Parathyroid adenoma (tissue), 2 donors: ENCODE results near the gene KRT15.

Source experiments
- H2AFZ ChIP-seq: fragments of 300-600 bp; sonication (generic); one replicate; pipeline ENCODE4 v1.7.0; 2017; ENCODE audit warnings: antibody characterized with exemption, mild to moderate bottlenecking
- H3K27ac ChIP-seq: fragments of 300-600 bp; sonication (generic); one replicate; pipeline ENCODE4 v1.7.0; 2017
- H3K27me3 ChIP-seq: fragments of 300-600 bp; sonication (generic); one replicate; pipeline ENCODE4 v1.7.0; 2017; ENCODE audit warnings: low read length; ENCODE audit not compliant: control insufficient read depth, insufficient read depth
- H3K36me3 ChIP-seq: fragments of 300-600 bp; sonication (generic); one replicate; pipeline ENCODE4 v1.7.0; 2017; ENCODE audit warnings: low read length; ENCODE audit not compliant: control insufficient read depth, insufficient read depth
- H3K4me1 ChIP-seq: fragments of 300-600 bp; sonication (generic); one replicate; pipeline ENCODE4 v1.7.0; 2017; ENCODE audit warnings: control low read depth
- H3K4me2 ChIP-seq: fragments of 300-600 bp; sonication (generic); one replicate; pipeline ENCODE4 v1.7.0; 2017; ENCODE audit warnings: low read length
- H3K4me3 ChIP-seq: fragments of 300-600 bp; sonication (generic); one replicate; pipeline ENCODE4 v1.7.0; 2017; ENCODE audit warnings: low read depth, low read length
- H3K79me2 ChIP-seq: fragments of 300-600 bp; sonication (generic); one replicate; pipeline ENCODE4 v1.7.0; 2017; ENCODE audit warnings: control low read depth
- H3K9ac ChIP-seq: fragments of 300-600 bp; sonication (generic); one replicate; pipeline ENCODE4 v1.7.0; 2017; ENCODE audit warnings: mild to moderate bottlenecking
- H3K9me3 ChIP-seq: fragments of 300-600 bp; sonication (generic); one replicate; pipeline ENCODE4 v1.7.0; 2017; ENCODE audit warnings: low read length; ENCODE audit not compliant: control insufficient read depth
- CTCF ChIP-seq: fragments of 300-600 bp; sonication (generic); IDR thresholded peaks from one replicate; pipeline ENCODE4 v1.7.0; 2017; ENCODE audit warnings: antibody characterized with exemption, mild to moderate bottlenecking
- donor health status: primary hyperparathyroidism.

Gene KRT15

GRCh38 chr17:41521574-41522261, 3.0 kb upstream of the KRT15 start:
- Histone ChIP-seq H3K4me1 (peaks cover 6% of the 10 kb centered on the region), H3K27ac (no peak overlapping the region), H3K4me3 (no peak overlapping the region), H3K36me3 (no peaks in the 10 kb centered on the region), H3K79me2 (no peaks in the 10 kb centered on the region), H3K4me2 (no peak overlapping the region), H3K9ac (no peak overlapping the region), H3K9me3 (no peaks in the 10 kb centered on the region), H2AFZ (no peak overlapping the region), H3K27me3 (no peaks in the 10 kb centered on the region)
- TF ChIP-seq CTCF: no peak

DNA sequence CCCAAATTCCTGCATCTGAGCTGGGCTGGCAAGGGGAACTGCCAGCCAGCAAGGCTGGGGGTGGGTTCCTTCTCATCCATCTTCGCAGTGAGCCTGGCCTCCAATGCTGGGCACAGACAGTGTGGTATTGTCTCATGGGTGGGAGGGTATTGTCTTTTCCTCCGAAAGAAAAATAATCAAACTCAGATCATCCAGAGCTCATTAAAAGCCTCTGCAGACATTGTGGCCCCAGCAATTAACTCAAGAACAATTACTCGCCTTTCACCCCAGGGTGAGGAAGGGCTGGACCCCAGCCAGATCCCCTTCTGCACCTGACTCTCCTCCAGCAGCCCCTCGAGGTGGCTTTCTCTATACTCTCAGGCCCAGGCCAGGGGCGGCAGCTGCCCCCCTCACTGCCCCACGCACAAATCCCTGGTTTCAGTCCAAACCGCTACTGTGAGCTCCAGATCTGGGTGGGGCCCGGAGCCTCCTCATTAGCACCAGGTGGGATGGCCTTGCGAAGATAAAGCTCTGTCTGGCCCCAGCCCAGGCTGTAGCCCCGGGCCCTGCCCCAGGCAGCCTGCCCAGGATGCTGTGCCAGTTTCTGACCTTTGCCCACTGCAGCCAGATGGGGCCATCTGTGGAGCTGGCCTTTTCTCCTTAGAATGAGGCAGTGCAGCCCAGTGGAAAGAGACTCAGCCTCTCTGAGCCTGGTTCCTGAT, 2.3 kb upstream of the KRT15 start:
- Histone ChIP-seq H2AFZ (no peak overlapping the region), H3K27me3 (no peaks in the 10 kb centered on the region), H3K4me1 (peaks cover 6% of the 10 kb centered on the region), H3K27ac (no peak overlapping the region), H3K36me3 (no peaks in the 10 kb centered on the region), H3K9ac (no peak overlapping the region), H3K79me2 (no peaks in the 10 kb centered on the region), H3K4me2 (no peak overlapping the region), H3K9me3 (no peaks in the 10 kb centered on the region), H3K4me3 (no peak overlapping the region)
- no peak for TF ChIP-seq CTCF

- H3K4me1 ChIP-seq: peaks cover 6% of the 10 kb centered on the region
- no peak overlapping the region for H3K27ac ChIP-seq
Observed at GRCh38 chr17:41519501-41520224, 973 bp upstream of the KRT15 start.

GRCh38 chr17:41518031-41518430, 659 bp downstream of the KRT15 start:
- Histone ChIP-seq H3K9ac (no peak overlapping the region), H3K79me2 (no peaks in the 10 kb centered on the region), H3K4me3 (no peak overlapping the region), H3K9me3 (no peaks in the 10 kb centered on the region), H3K36me3 (no peaks in the 10 kb centered on the region), H2AFZ (no peak overlapping the region), H3K4me2 (no peak overlapping the region), H3K4me1 (peaks cover 6% of the 10 kb centered on the region), H3K27ac (no peak overlapping the region), H3K27me3 (no peaks in the 10 kb centered on the region)
- TF ChIP-seq CTCF: no peak

More at GRCh38 chr17:41519501-41520224, 973 bp upstream of the KRT15 start:
- H3K9me3 ChIP-seq: no peaks in the 10 kb centered on the region
- H3K79me2 ChIP-seq: no peaks in the 10 kb centered on the region
- no peaks in the 10 kb centered on the region for H3K36me3 ChIP-seq
- H3K4me3 ChIP-seq: no peak overlapping the region
- H3K9ac ChIP-seq: no peak overlapping the region
- no peak overlapping the region for H3K4me2 ChIP-seq
- H3K27me3 ChIP-seq: no peaks in the 10 kb centered on the region
- no peak for TF ChIP-seq CTCF
- H2AFZ ChIP-seq: peak overlapping the region; percentile 25
